IPS-15b (cell line): ENCODE measurements around the gene ACTL6A.
A peak's percentile ranks its signal among the peaks of the same experiment; 100 is the strongest.

Experiments used
- H3K27me3 ChIP-seq: one replicate; pipeline ENCODE4 v1.6.1; 2013; ENCODE audit warnings: low read length; ENCODE audit not compliant: control insufficient read depth, insufficient read depth
- H3K36me3 ChIP-seq: one replicate; pipeline ENCODE4 v1.6.1; 2013; ENCODE audit warnings: low read length; ENCODE audit not compliant: control insufficient read depth, insufficient read depth
- H3K4me1 ChIP-seq: one replicate; pipeline ENCODE4 v1.6.1; 2013; ENCODE audit warnings: mild to moderate bottlenecking, low read length; ENCODE audit not compliant: control insufficient read depth, insufficient read depth
- H3K4me3 ChIP-seq: one replicate; pipeline ENCODE4 v1.5.1; 2013; ENCODE audit warnings: low read depth, low read length
- H3K9ac ChIP-seq: one replicate; pipeline ENCODE4 v1.6.1; 2013; ENCODE audit warnings: low read depth, mild to moderate bottlenecking, low read length
- H3K9me3 ChIP-seq: one replicate; pipeline ENCODE4 v1.6.1; 2013; ENCODE audit warnings: mild to moderate bottlenecking, low read length; ENCODE audit not compliant: control insufficient read depth, insufficient read depth

The ACTL6A gene

DNA sequence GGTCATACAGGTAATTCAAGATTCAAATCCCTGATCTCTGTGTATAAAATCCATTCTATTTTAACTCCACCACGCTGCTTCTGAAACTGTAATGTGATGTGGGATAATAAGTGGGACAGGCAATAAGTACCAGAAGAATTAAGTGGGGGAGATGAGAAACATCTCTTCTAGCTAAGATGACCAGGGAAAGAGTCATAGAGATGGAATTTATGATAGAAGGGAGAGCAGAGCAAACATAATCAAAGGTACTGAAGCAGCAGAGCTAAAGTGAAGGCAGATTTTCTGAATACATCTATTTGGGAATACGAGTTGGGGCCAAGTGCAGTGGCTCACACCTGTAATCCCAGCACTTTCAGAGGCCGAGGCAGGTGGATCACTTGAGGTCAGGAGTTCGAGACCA, 36.8 kb downstream of the ACTL6A start:
- Histone ChIP-seq H3K4me1 (no peaks in the 10 kb centered on the region), H3K27me3 (no peaks in the 10 kb centered on the region), H3K36me3 (peaks cover 5% of the 10 kb centered on the region)

GRCh38 chr3:179603321-179603720, 40.6 kb downstream of the ACTL6A start:
- Histone ChIP-seq H3K4me1 (no peaks in the 10 kb centered on the region), H3K4me3 (peak overlapping the region; percentile 82)

More for the DNA sequence above, 36.8 kb downstream of the ACTL6A start:
- H3K9ac ChIP-seq = no peak overlapping the region
- no peak overlapping the region for H3K4me3 ChIP-seq
- H3K9me3 ChIP-seq = no peaks in the 10 kb centered on the region

GRCh38 chr3:179603831-179604230, 41.1 kb downstream of the ACTL6A start:
- Histone ChIP-seq H3K9ac (peak overlapping the region; percentile 80), H3K4me1 (no peaks in the 10 kb centered on the region), H3K36me3 (peaks cover 2% of the 10 kb centered on the region), H3K27me3 (no peaks in the 10 kb centered on the region), H3K4me3 (peak overlapping the region; percentile 82), H3K9me3 (no peaks in the 10 kb centered on the region)

More at GRCh38 chr3:179603321-179603720, 40.6 kb downstream of the ACTL6A start:
- H3K9ac ChIP-seq = peak overlapping the region; percentile 80
- H3K9me3 ChIP-seq = no peaks in the 10 kb centered on the region
- peaks cover 2% of the 10 kb centered on the region for H3K36me3 ChIP-seq
- H3K27me3 ChIP-seq = no peaks in the 10 kb centered on the region

- Histone ChIP-seq H3K9me3 (no peaks in the 10 kb centered on the region), H3K27me3 (no peaks in the 10 kb centered on the region), H3K36me3 (no peaks in the 10 kb centered on the region), H3K9ac (peak within 1 kb of the TSS; percentile 82), H3K4me3 (peak within 1 kb of the TSS; percentile 82), H3K4me1 (no peaks in the 10 kb centered on the region)
These were observed 41.8 kb downstream of the ACTL6A start, which contains the start of the genes MRPL47 and NDUFB5 for GRCh38 chr3:179604321-179605078. TSS of gene MRPL47 (minus strand) at chr3:179604638. CDS start at chr3:179604624, 14 bp downstream. TSS of gene NDUFB5 (plus strand) at chr3:179604794. CDS start at chr3:179604816, 22 bp downstream.

DNA sequence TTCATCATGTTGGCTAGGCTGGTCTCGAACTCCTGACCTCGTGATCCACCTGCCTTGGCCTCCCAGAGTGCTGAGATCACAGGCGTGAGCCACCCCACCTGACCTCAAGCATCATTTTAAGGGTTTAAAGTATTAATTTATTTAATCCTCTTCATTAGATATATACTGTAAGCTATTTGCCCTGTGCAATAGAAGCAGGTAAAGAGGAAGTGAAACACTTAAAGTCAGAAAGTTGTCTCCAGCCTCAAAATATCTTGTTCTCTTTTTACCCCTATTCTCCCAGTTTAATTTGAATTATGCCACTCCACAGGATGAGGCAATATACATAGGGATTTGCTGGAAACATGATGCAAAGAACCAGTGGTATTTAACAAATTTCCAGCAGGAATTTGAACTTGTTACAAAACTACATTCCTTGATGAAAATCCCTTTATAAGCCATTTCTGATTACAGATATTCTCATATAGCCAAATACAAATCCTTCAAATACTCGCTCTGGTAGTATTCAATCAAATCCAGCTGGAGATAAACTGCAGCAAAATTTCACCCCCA, 43.9 kb downstream of the ACTL6A start:
- Histone ChIP-seq H3K9me3 (no peaks in the 10 kb centered on the region), H3K9ac (no peak overlapping the region), H3K4me1 (no peaks in the 10 kb centered on the region), H3K4me3 (no peak overlapping the region), H3K27me3 (no peaks in the 10 kb centered on the region), H3K36me3 (no peaks in the 10 kb centered on the region)

- no peak overlapping the region for H3K9ac ChIP-seq
- no peaks in the 10 kb centered on the region for H3K9me3 ChIP-seq
- H3K4me1 ChIP-seq = no peaks in the 10 kb centered on the region
- no peaks in the 10 kb centered on the region for H3K36me3 ChIP-seq
- H3K4me3 ChIP-seq = no peak overlapping the region
- no peaks in the 10 kb centered on the region for H3K27me3 ChIP-seq
These were observed 46.4 kb downstream of the ACTL6A start for GRCh38 chr3:179608931-179609720.

- Histone ChIP-seq H3K4me1 (no peaks in the 10 kb centered on the region), H3K36me3 (no peaks in the 10 kb centered on the region), H3K9ac (no peak overlapping the region), H3K27me3 (no peaks in the 10 kb centered on the region), H3K4me3 (no peak overlapping the region), H3K9me3 (no peaks in the 10 kb centered on the region)
These were observed 47.3 kb downstream of the ACTL6A start for GRCh38 chr3:179610066-179610465.

DNA sequence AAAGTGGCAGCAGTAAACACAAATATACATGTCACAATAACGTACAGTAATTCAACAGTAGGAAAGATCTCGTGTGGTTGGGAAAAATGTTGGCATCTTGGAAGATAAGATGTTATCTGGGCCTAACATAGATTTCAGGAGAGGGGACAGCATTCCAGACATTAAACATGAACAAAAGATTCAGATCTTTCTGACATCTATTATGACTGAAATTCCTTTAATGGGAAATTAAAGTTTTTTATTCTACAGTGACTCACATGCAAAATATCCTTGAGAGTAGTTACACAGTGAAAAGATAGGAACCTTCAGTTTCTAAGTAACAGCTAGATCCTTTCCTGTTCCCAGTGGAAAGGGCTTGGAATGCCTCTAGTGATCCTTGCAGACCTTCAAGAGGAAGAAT, 51.1 kb downstream of the ACTL6A start:
- Histone ChIP-seq H3K9ac (no peak overlapping the region), H3K9me3 (no peaks in the 10 kb centered on the region), H3K27me3 (no peaks in the 10 kb centered on the region), H3K36me3 (peaks cover 5% of the 10 kb centered on the region), H3K4me1 (no peaks in the 10 kb centered on the region), H3K4me3 (no peak overlapping the region)

DNA sequence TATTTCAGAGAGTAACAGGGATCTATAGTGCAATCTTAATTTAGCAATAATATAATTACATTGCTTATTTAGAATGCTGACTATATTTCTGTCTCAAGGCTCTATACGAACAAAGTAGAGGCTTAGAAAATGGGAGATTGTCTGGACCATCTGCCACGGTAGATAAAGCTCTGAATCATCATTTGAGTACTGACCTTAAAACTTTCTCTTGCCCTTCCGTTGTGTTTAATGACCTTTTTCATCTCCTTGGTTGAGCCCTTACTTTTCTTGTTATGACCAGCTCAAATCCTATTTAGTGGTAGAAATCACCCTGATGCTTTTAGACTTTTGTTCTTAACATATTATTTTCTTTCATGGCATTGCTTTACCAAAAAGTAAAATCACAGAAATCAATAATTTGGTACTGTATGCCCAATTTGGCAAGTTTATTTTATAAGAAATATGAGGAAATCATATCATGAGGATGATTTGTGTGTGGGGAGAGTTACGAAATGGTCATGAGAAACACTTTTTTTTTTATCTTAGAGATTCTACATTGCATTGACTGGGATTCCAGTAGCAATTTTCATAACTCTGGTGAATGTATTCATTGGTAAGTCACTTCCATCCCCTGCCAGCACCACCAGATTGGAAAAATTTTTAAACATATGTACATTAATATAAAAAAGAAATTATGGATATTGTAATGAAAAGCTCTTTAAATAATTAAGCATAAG, 52.9 kb downstream of the ACTL6A start:
- no peaks in the 10 kb centered on the region for H3K27me3 ChIP-seq
- no peaks in the 10 kb centered on the region for H3K4me1 ChIP-seq
- no peak overlapping the region for H3K4me3 ChIP-seq
- no peak overlapping the region for H3K9ac ChIP-seq
- no peaks in the 10 kb centered on the region for H3K9me3 ChIP-seq
- peaks cover 5% of the 10 kb centered on the region for H3K36me3 ChIP-seq

DNA sequence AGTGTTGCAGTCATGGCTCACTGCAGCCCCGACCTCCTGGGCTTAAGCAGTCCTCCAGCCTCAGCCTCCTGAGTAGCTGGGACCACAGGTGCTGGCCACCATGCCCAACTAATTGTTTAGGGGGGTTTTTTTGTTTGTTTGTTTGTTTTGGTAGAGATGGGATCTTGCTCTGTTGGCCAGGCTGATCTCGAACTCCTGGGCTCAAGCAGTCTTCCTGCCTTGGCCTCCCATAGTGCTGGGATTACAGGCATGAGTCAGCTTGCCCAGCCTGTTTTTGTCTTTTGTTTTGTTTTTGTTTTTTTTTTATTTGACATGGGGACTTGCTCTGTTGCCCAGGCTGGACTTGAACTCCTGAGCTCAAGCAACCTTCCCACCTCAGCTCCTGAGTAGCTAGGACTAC, 59.3 kb downstream of the ACTL6A start:
- Histone ChIP-seq H3K9ac (no peak overlapping the region), H3K4me3 (no peak overlapping the region), H3K27me3 (no peaks in the 10 kb centered on the region), H3K9me3 (no peaks in the 10 kb centered on the region), H3K4me1 (no peaks in the 10 kb centered on the region), H3K36me3 (peaks cover 7% of the 10 kb centered on the region)

DNA sequence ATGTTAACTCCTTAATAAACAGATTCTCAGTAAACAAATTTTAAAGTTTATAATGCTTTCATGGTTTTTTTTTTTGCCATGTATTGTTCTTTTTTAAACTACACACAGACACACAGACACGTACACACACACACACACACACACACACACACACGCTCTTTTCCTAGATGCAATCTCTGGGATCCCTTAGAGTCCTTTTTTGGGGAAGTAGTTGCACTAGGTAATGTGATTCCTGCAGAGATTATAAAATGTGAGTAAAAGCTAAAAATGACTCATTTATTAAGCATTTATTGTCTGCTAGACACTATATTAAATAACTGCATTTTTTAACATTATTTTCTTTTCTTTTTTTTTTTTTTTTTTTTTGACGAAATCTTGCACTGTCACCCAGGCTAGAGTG, 61.7 kb downstream of the ACTL6A start:
- H3K9me3 ChIP-seq = no peaks in the 10 kb centered on the region
- H3K9ac ChIP-seq = no peak overlapping the region
- H3K4me1 ChIP-seq = no peaks in the 10 kb centered on the region
- H3K36me3 ChIP-seq = peaks cover 2% of the 10 kb centered on the region
- no peak overlapping the region for H3K4me3 ChIP-seq
- H3K27me3 ChIP-seq = no peaks in the 10 kb centered on the region
